GM21737 (cell line): ENCODE measurements around the gene MRPS18A.
"Not testable (repeated sequence)": the region's sequence is repeated elsewhere in the genome, so short reads cannot be mapped to it uniquely, and the experiment has no call there.

ENCODE experiments used
- ATAC-seq: cut with Tn5 transposase; IDR thresholded peaks from one replicate; pipeline ENCODE4 v1.9.1; 2021; ENCODE audit warnings: mild to moderate bottlenecking, moderate library complexity; ENCODE audit not compliant: unreplicated experiment

Gene MRPS18A

DNA sequence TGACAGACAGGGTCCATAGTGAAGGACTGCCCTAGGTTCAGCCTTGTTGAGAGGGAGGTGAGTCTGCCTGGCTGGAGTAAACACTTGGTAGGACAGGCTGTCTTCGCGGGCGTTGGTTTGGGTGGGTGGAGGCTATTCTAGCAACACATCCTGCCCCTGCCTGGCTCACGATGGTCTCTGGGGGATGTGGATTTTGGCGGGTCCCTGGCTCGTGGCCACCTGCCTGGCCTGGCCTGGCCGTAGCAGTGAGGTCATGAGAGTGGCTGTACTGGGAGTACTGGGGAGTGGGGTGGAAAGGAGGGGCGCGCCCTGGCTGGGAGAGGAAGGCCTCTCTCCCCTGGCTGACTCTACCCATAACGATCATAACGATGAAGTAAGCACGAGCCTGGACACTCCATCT lies 30.2 kb upstream of the MRPS18A start:
- ATAC-seq: no peak

DNA sequence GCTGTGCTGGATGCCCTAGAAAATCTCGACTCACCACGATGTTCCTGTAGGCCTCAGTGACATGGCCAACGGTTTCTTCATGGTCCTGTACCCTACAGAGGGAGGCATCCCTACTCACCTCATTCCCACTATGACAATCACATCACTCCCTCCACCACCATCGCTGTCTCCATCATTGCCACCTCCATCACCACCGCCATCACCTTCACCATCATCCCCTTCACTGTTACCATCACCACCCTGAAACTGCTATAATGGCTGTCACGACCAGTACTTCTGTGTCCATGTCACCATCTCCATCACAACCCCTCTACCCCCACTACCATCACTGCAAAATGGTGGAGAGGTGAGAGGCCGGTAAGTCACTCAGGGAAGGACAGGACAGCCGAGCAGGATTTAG lies 29.8 kb upstream of the MRPS18A start:
- no peak for ATAC-seq

DNA sequence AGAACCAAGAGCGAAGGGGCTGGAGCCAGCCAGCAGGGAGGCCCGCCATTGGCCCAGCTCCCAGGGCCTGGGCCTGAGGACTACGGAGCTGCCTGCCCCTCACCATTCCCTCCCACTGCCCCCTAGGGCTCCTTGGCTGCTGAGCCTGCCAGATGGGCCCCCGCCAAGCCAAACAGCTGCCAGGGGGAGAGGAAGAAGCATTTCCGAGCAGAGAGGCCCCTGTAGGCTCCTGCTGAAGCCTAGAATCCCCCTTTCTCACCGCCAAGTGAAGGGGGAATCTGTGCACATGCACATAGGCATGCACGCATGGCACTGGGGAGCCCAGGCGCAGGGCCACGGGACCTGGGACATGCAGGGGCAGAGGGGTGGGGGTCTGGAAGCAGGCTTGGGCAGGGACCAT lies 28.5 kb upstream of the MRPS18A start:
- ATAC-seq: no peak

DNA sequence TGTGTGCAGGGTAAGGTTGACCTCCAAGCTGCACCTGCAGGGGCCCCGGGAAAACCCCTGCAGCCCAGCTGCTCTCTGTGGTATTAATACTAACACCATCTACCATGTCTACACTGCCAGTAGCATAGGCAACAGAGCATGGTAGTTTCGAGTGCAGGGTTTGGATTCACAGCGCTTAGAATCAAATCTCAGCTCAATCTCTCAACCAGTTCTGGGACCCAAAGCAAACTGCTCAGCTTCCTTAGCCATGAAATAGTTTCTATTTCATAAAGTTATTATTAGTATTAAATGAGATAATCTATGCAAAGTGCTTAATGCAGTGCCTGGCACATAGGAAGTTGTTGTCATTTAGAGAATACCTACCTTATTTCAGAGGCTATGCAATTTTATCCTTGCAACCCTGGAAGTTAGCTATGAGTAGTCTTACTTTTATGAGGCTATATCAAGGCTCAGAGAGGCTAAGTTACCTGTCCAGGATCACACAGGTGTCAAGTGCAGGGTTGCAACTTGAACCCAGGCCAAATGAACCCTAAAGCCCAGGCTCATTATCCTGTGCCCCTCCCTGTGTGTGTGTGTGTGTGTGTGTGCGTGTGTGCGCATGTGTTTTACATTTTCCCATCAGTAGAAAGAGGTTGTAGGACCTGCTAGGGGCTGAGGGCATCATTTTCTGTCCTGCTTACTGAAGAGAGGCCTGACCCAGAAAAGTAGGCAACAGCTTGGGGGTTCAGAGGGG lies 27.6 kb upstream of the MRPS18A start:
- peak; percentile 80 for ATAC-seq

GRCh38 chr6:43714311-43715055 lies 26.9 kb upstream of the MRPS18A start:
- ATAC-seq: no peak

- ATAC-seq: no peak
Observed at GRCh38 chr6:43713643-43714310, 26.2 kb upstream of the MRPS18A start.

DNA sequence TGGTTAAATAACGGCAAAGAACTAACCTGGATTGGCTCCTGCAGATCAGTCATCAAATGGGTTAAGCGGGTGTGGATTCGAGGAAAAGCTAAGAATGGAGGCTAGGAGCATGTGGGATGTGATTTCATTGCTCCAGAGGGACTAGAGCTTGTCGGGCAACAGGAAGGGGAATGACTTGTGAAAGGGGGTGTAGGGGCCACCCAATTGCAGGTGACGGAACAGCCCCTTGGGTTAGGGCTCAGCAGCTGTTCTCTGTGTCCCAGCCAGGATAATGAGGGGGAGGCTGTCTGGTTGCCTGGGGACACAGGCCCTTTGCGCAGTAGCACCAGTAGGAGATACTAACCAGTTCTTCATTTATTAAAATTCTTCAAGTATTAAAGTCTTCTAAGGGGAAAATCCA lies 25.0 kb upstream of the MRPS18A start:
- ATAC-seq: no peak

DNA sequence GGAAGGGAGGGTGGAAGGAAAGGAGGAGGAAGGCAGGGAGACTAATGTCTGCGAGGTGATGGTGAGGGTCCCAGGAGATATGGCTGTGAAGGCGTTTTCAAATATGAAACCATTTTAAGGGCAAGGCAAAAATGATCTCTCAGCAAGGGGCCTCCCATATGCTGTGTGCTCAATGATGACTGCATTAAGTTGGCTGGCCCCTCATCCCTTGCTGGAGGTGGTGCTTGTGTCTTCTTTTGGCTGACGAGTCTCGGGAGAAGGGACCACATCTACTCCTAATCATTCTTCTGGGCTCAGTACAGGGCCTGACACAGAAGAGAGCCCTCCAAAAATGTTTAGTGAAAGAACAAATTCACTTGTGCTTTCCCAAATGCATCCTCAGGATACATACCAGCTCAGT lies 23.0 kb upstream of the MRPS18A start:
- no peak for ATAC-seq

DNA sequence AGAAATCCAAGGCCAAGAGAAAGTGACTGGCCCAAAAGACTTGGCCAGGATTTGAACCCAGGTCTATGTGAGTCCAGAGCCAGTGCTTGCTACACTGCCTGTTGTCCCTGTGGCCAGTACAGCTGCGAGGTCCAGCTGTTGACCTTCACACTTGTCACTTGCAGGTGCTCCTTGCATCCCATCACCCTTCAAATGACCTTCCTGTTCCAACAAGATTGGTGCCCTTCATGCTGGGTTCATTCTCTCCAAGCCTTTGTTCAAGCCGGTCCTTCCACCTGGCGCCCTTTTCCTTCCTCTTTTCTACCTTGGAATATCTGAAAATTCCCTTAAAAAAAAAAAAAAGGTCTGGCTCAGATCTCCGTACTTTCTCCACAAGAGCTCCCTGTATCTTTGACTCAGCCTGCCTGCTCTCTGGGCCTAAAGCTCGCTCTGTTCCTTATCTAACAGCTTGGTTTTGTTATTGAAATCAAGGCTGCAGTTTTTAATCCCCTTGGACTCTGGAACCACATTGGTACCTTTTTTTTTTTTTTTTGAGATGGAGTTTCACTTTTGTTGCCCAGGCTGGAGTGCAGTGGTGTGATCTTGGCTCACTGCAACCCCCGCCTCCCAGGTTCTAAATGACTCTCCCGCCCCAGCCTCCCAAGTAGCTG lies 22.2 kb upstream of the MRPS18A start:
- no peak for ATAC-seq

GRCh38 chr6:43708860-43709653 lies 21.5 kb upstream of the MRPS18A start:
- no peak for ATAC-seq

GRCh38 chr6:43707767-43708166 lies 20.2 kb upstream of the MRPS18A start:
- no peak for ATAC-seq

DNA sequence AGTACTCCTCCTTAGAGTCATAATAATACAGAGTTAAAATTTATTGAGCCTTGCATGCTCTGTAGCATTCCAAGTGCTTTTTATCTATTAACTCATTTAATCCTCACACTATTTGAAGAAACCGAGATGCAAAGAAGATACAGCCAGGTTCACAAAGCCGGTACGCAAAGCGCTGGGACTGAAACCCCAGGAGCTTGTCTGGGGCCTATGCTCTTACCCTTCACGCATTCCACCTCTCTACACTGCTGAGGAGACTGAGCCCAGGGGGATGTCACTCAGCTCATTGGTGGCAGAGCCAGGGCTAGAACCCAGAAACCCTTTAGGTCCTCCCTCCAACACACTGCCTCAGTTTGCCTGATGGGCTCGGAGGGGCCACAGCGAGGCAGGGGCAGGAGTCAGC lies 19.7 kb upstream of the MRPS18A start:
- ATAC-seq: no peak

DNA sequence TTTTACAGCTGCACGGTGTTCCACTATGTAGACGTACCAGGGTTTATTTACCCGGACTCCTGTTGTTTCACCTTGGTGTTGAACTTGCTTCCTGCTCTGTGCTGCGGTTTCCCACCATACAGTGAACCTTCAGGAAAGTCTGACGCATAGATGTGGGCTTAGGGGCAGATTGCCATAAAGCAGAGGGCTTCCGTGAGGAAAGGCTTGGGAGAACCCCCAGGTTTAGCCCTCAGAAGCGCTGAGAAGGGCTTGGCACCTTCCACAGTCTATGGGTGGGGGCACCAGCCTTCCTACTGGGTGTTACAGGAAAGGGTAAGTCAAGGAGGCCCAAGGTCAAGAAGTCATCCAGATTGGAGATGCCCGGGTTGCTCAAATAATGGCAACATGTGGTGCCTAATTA lies 19.2 kb upstream of the MRPS18A start:
- ATAC-seq: no peak

DNA sequence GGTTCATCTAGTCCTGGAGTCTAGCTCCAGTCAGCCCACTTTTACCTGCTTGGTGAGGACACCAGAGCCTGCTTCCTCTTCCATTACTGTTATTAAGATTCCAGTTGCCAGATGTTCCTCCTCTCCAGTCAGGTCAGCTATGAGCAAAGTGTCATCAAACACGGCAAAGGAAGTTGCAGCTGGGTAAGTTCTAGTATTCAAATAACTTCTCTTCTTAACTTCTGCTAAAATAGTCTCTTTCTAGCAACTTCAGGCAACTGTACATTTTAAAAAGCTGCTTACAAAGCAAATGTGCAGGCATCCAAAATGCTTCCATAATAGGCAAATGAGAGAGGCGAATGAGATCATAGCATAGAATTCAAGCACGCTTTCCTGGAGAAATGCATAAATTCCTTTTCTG lies 18.4 kb upstream of the MRPS18A start:
- ATAC-seq: no peak

DNA sequence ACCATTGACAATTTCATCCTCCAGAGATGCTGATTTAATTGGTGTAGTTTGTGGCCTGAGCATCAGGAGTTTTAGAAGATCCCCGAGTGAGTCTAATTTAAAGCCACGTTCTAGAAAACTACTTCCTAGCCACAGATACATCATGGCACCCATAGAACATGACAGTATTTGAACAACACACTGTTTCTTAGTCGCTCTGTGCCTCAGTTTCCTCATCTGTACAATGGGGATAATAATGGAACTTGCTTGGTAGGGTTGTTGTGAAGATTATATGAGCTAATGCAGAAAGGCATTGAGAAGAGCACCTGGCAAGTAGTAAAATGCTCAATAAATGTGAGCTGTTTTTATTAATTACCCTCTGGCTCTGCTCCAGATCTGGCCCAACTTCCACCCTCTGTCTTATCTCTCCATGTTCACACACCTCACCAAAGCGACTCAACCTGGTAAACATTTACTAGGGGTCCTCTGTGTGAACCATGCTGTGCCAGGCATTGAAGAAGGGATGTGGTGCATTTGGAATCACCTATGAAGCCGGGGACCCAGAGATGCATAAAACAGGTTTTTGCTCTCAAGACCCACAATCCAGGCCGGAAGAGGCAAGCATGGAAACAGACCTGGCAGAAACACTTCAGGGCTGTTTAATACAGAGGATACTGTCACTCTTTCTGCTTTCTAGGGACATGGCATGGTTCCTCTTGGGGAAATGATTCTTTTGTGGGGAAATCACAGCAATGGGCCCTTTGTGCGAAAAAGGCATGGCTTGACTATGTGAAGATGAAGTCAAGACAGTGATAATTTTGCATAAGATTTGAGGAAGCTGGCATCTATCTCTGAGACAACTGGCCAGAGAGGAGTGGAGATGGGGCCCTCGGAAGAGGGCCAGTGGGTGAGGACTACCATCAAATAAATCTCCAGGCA lies 16.2 kb upstream of the MRPS18A start:
- no peak for ATAC-seq

- no peak for ATAC-seq
Observed at GRCh38 chr6:43702534-43703440, 15.2 kb upstream of the MRPS18A start.

DNA sequence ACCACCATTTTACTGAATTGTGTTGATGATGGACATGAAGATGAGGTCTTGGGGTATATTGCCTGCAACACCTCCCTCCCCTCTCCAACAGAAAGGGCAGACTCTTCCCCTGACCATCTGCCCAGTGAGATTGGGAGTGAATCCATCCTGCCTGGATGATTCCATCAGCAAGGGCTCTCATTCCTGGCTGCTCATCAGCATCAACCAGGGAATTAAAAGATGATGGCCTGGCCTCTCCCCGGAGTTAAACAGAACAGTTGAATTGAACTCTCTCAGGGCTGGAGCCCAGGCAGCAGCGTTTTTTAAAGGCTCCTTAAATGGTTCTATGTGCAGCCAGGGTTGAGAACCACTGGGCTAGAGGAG lies 14.6 kb upstream of the MRPS18A start:
- ATAC-seq: no peak

DNA sequence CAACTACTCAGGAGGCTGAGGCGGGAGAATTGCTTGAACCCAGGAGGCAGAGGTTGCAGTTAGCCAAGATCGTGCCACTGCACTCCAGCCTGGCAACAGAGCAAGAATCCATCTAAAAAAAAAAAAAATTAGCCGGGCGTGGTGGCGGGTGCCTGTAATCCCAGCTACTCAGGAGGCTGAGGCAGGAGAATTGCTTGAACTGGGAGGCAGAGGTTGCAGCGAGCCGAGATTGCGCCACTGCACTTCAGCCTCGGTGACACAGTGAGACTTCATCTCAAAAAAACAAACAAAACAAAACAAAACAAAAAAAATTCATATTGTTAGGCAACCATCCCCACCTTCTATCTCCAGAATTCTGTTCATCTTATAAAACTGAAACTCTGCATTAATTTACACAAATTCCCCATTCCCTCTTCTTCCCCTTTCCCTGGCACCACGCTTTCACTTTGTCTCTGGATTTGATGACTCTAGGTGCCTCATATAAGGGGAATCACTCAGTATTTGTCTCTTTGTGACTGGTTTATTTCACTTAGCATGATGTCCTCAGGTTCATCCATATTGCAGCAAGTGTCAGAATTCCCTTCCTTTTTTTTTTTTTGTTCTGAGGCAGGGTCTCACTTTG lies 13.5 kb upstream of the MRPS18A start:
- ATAC-seq: not testable (repeated sequence)
